Lower leg skin (tissue), 3 donors: ENCODE results near the gene CTXN2.

Source experiments
- CTCF ChIP-seq, 3 donors: fragments of 450-650 bp; IDR thresholded peaks; one replicate each; pipeline ENCODE4 v1.5.1; 2016; ENCODE audit warnings: antibody characterized with exemption in 3 of 3, mild to moderate bottlenecking in 3 of 3, moderate library complexity in 2 of 3
- POLR2A ChIP-seq, 2 donors: fragments of 450-650 bp; IDR thresholded peaks; one replicate each; pipeline ENCODE4 v1.6.1; 2016 to 2017; ENCODE audit warnings: antibody characterized with exemption in 2 of 2, mild to moderate bottlenecking in 1 of 2, moderate library complexity in 1 of 2

GRCh38 chr15:48149858-48150257 lies 41.6 kb upstream of the CTXN2 start:
- TF ChIP-seq POLR2A (IDR thresholded peaks at IDR 0.05): no peak
- no peak for TF ChIP-seq CTCF (IDR thresholded peaks at IDR 0.05)
